Psoas muscle (tissue), 8 donors: Measurements from ENCODE around the gene SMAD4. TPM values are rescaled to one million over a fixed set of nuclear protein-coding genes. Genes with fewer than 3 reads are reported as not detected.

Experiments
- ATAC-seq, 4 donors: fragments of 200-7000 bp; cut with Tn5 transposase; one replicate each; pipeline ENCODE4 v1.9.1; 2020; ENCODE audit warnings: moderate library complexity in 3 of 4, mild to moderate bottlenecking in 2 of 4
- DNase-seq, 2 donors: peaks; one replicate each; pipeline ENCODE4 v3.0.0-alpha.2; 2020
- H3K27ac ChIP-seq: fragments of 200-600 bp; one replicate; pipeline ENCODE4 v1.8.0; 2022
- H3K27me3 ChIP-seq, 3 donors: fragments of 200-600 bp in 1 of 3; one replicate each; pipeline versions ENCODE4 v1.6.1 to v1.8.0; 2013 to 2022; ENCODE audit warnings: low read length in 2 of 3, mild to moderate bottlenecking in 2 of 3, moderate library complexity in 1 of 3; ENCODE audit not compliant: insufficient read depth in 3 of 3
- H3K36me3 ChIP-seq, 2 donors: fragments of 200-600 bp in 1 of 2; one replicate each; pipeline versions ENCODE4 v1.6.1 to v1.8.0; 2013 to 2022; ENCODE audit warnings: low read depth in 1 of 2, mild to moderate bottlenecking in 1 of 2, moderate library complexity in 1 of 2; ENCODE audit not compliant: insufficient read depth in 1 of 2
- H3K4me1 ChIP-seq: fragments of 200-600 bp; one replicate; pipeline ENCODE4 v1.8.0; 2022
- H3K4me3 ChIP-seq: fragments of 200-600 bp; one replicate; pipeline ENCODE4 v1.8.0; 2022; ENCODE audit warnings: mild to moderate bottlenecking
- H3K9me3 ChIP-seq: fragments of 200-600 bp; one replicate; pipeline ENCODE4 v1.8.0; 2022
- WGBS, 3 donors: extraction: QIAGEN DNeasy Blood & Tissue Kit; methylation state at CpG; one replicate each; pipeline versions ENCODE4 v1.1.6 to v1.1.7; 2013; 5-methylcytosine and 5-hydroxymethylcytosine counted together
- intact Hi-C, 2 donors: fragments of 100-400 bp; cut with DNase I; formaldehyde crosslinking; loops; one replicate each; pipeline versions ENCODE4 v1.11.0 to v1.14.2; 2022
- polyA plus RNA-seq, 3 donors: library from polyadenylated mRNA; stranded (reverse); fragments of 200-250 nt; gene quantifications; one replicate each; pipeline ENCODE4 v1.2.3, GENCODE V29; 2013
- total RNA-seq, 4 donors: library from RNA; stranded (reverse); fragmentation: NEBNext Ultra II Directional in 2 of 4; extraction: Animal tissue kit (Norgen Biotek cat#: 25700) in 2 of 4; gene quantifications; one replicate each; pipeline versions ENCODE4 v1.2.1 to v1.2.4, GENCODE V29; 2021 to 2023
- TF ChIP-seq, protein P1 (sequence below): fragments of 200-600 bp; IDR thresholded peaks from one replicate; pipeline ENCODE4 v1.8.0; 2022; ENCODE audit warnings: antibody characterized with exemption
- donor health status: healthy with polysubstance abuse.
- donor health status: DM: no; HTN: no; CAD: no; lungs with moderate emphysema.
- donor health status: Bipolar disorder and iron deficiency.
- donor health status: healthy.
- donor health status: DM: yes; HTN: yes; CAD: no.
- donor health status: DM: no; HTN: no; CAD: no.
- donor health status: DM: no; HTN: no; CAD: no.
- donor health status: DM: yes; HTN: yes; CAD: no.

SMAD4 gene
- total and polyA plus RNA-seq, 7 donors, result 35.6 to 128 (median 92.7) TPM

DNA sequence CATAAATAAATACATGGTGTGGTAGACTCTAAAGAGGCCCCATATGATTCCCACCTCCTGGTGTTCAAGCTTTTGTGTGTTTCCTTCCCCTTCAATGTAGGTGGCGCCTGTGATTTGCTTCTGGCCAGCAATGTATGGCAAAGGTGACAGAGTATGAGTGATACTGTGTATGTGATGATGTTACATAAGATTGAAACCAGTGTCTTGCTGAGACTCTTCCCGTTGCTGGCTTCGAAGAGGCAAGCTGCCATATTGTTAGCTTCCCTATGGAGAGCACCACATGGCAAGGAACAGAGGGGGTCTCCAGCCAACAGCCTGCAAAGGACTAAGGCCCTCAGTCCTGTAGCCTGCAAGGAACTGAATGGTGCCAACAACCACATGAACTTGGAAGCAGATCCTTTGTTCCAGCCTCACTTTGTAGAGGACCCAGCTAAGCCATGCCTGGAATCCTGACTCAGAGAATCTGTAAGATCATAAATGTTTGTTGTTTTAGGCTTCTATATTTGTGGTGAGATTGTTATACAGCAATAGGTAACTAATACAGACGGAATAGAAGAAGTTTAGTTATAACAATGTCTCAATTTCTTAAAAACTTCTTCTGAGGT, 1.7 kb upstream of the SMAD4 start:
- H3K36me3 ChIP-seq, result peaks cover 0 to 9% of the 10 kb centered on the region in 2 donors
- 64 to 80% (median 74%) methylated on average over 4 of the region's 4 CpGs for WGBS, 3 donors
- DNase-seq (no peak), ATAC-seq (no peak)
- no peaks in the 10 kb centered on the region for H3K9me3 ChIP-seq
- peak overlapping the region; percentile 74 for H3K4me3 ChIP-seq
- H3K27ac ChIP-seq, result peak overlapping the region; percentile 98
- peaks cover 32% of the 10 kb centered on the region for H3K4me1 ChIP-seq
- intact Hi-C loops, result loop anchor here (5.0 kb wide), 2 partner anchors 36 to 56 kb away; no protein-coding TSS in a partner anchor
- TF ChIP-seq, protein P1, sequence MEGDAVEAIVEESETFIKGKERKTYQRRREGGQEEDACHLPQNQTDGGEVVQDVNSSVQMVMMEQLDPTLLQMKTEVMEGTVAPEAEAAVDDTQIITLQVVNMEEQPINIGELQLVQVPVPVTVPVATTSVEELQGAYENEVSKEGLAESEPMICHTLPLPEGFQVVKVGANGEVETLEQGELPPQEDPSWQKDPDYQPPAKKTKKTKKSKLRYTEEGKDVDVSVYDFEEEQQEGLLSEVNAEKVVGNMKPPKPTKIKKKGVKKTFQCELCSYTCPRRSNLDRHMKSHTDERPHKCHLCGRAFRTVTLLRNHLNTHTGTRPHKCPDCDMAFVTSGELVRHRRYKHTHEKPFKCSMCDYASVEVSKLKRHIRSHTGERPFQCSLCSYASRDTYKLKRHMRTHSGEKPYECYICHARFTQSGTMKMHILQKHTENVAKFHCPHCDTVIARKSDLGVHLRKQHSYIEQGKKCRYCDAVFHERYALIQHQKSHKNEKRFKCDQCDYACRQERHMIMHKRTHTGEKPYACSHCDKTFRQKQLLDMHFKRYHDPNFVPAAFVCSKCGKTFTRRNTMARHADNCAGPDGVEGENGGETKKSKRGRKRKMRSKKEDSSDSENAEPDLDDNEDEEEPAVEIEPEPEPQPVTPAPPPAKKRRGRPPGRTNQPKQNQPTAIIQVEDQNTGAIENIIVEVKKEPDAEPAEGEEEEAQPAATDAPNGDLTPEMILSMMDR, result no peak
- H3K27me3 ChIP-seq, result no peaks in the 10 kb centered on the region

DNA sequence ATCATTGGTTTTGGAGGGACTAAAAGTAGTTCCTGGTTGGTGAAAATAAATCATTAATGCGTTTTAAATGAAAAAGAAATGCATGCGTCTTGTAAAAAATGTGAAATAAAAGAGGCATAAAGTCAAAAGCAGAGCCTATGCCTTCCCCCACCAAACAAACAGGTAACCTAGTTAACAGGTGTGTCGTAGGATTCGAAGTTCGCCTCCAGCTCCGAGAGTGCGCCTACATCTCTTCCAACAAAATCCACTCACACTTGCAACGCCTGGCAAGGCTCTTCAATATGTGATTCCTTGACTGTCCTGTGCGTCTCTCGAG, 677 bp upstream of the SMAD4 start:
- peaks cover 0 to 14% of the 10 kb centered on the region in 2 donors for H3K36me3 ChIP-seq
- no peaks in the 10 kb centered on the region for H3K9me3 ChIP-seq
- peak overlapping the region; percentile 98 for H3K27ac ChIP-seq
- ATAC-seq (peak in 3 of 4 donors; percentile 63 to 75 (median 64)), DNase-seq (no peak)
- TF ChIP-seq, protein P1, result no peak
- peak overlapping the region; percentile 74 for H3K4me3 ChIP-seq
- intact Hi-C loops, result loop anchor here (5.0 kb wide), 2 partner anchors 37 to 57 kb away; no protein-coding TSS in a partner anchor
- H3K27me3 ChIP-seq, result no peaks in the 10 kb centered on the region
- peaks cover 41% of the 10 kb centered on the region for H3K4me1 ChIP-seq
- WGBS, 3 donors, result 6 to 11% (median 7%) methylated on average over 10 of the region's 10 CpGs

DNA sequence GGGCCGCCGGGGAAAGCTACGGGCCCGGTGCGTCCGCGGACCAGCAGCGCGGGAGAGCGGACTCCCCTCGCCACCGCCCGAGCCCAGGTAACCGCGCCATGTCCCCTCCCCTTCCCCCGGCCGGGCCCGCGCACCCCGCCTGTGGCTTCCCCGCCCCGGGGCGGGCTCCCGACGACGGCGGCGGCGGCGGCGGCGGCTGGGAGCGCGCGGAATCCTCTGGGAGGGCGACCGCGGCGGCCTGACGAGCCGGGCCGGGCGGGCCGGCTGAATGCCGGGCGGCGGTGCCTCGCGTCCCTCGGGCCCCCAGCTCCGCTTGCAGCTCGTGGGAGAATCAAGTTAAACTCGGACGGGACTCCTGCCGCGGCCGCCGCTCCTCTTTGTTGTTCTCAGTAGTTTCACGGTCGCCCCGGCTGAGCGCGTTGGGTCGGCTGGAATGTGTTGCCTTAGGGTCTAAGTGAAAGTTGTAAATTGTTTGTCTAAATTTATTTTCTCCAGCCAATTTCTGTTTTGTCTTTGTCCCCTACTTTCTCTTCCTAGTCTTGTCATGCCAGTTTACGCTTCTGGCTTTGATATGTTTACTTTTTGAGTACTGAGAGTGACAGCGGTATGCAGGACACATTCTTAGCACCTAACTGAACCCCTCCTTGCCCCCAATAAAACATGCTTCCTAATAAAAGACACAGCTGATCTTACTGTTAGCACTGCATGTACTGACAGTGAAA, 685 bp downstream of the SMAD4 start:
- TF ChIP-seq, protein P1, result no peak
- peak overlapping the region; percentile 98 for H3K27ac ChIP-seq
- no peaks in the 10 kb centered on the region for H3K27me3 ChIP-seq
- WGBS, 3 donors, result 0 to 1% (median 1%) methylated on average over 31 to 66 of the region's 66 CpGs
- H3K4me3 ChIP-seq, result peak overlapping the region; percentile 74
- H3K36me3 ChIP-seq, result peaks cover 0 to 10% of the 10 kb centered on the region in 2 donors
- H3K9me3 ChIP-seq, result no peaks in the 10 kb centered on the region
- peak; percentile 78 to 89 for DNase-seq
- peak; percentile 75 to 80 (median 76) for ATAC-seq
- H3K4me1 ChIP-seq, result peaks cover 55% of the 10 kb centered on the region
- intact Hi-C loops, result loop anchor here in 1 of 2 donors (1.0 to 10.0 kb wide), 3 partner anchors 62 to 156 kb away; partner anchors contain the start of genes ELAC1 and ME2

DNA sequence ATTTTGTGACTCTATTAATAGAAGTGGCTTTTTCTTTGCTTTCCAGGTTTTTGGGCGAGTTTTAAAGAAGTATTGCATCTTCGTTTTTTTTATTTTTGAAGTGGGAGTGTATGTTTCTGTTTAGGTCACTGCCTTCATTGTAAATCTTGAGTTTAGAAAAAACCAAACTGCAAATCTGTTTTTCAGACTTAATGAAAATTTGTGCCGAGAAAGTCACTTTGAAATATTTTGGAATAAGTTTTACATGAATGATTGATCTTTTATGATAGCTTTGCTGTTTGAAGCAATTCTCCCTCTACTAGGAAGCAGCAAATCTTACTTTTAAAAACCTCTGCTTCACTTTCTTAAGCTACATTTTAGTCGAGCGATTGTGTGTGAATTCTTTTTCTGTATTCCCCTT, 2.2 kb downstream of the SMAD4 start:
- WGBS, 3 donors, result 9 to 19% (median 10%) methylated on average over 5 of the region's 5 CpGs
- peaks cover 0 to 7% of the 10 kb centered on the region in 2 donors for H3K36me3 ChIP-seq
- DNase-seq, result no peak
- intact Hi-C loops, result loop anchor here in 1 of 2 donors (10.0 kb wide), 2 partner anchors 153 to 157 kb away; partner anchors contain the start of gene ME2
- TF ChIP-seq, protein P1, result no peak
- ATAC-seq, result no peak
- H3K4me3 ChIP-seq, result peak overlapping the region; percentile 74
- no peaks in the 10 kb centered on the region for H3K27me3 ChIP-seq
- H3K4me1 ChIP-seq, result peaks cover 68% of the 10 kb centered on the region
- peak overlapping the region; percentile 50 for H3K27ac ChIP-seq
- H3K9me3 ChIP-seq, result no peaks in the 10 kb centered on the region
